Gastrocnemius medialis (tissue), 4 donors: ENCODE results near the gene ZYX. TPM values are rescaled to one million over a fixed set of nuclear protein-coding genes. Genes with fewer than 3 reads are reported as not detected.
A peak's percentile ranks its signal among the peaks of the same experiment; 100 is the strongest.

ENCODE experiments used
- ATAC-seq, 2 donors: fragments of 150-250 bp; one replicate each; pipeline ENCODE4 v1.9.1; 2016
- DNase-seq, 2 donors: peaks; one replicate each; pipeline ENCODE4 v3.0.0-alpha.2; 2019
- H3K27ac ChIP-seq, 4 donors: fragments of 200-600 bp; sonication (generic); 1 replicate in 1 of 4; 2 replicates in 3 of 4; pipeline ENCODE4 v1.5.1; 2016 to 2018; ENCODE audit warnings: mild to moderate bottlenecking in 2 of 4, moderate library complexity in 1 of 4
- H3K27me3 ChIP-seq, 3 donors: fragments of 200-600 bp; sonication (generic) in 2 of 3; 1 replicate in 1 of 3; 2 replicates in 2 of 3; pipeline versions ENCODE4 v1.5.1 to v1.6.0; 2016 to 2019; ENCODE audit warnings: mild to moderate bottlenecking in 1 of 3, moderate library complexity in 1 of 3
- H3K36me3 ChIP-seq, 2 donors: fragments of 200-600 bp; sonication (generic) in 1 of 2; one replicate each; pipeline ENCODE4 v1.5.1; 2017 to 2018
- H3K4me1 ChIP-seq, 2 donors: fragments of 200-600 bp; sonication (generic) in 1 of 2; one replicate each; pipeline ENCODE4 v1.5.1; 2016 to 2017; ENCODE audit warnings: mild to moderate bottlenecking in 2 of 2
- H3K4me3 ChIP-seq, 4 donors: fragments of 200-600 bp; sonication (generic) in 3 of 4; 1 replicate in 1 of 4; 2 replicates in 3 of 4; pipeline ENCODE4 v1.5.1; 2016 to 2019; ENCODE audit warnings: mild to moderate bottlenecking in 2 of 4
- H3K9me3 ChIP-seq, 3 donors: fragments of 200-600 bp; sonication (generic) in 2 of 3; 1 replicate in 1 of 3; 2 replicates in 2 of 3; pipeline ENCODE4 v1.5.1; 2016 to 2019
- CTCF ChIP-seq, 5 experiments: fragments of 450-650 bp in 3 of 5; fragments of 200-600 bp in 2 of 5; sonication (generic) in 2 of 5; IDR thresholded peaks in 4 of 5; conservative IDR thresholded peaks in 1 of 5; 1 replicate in 4 of 5; 2 replicates in 1 of 5; pipeline ENCODE4 v1.5.1; 2016 to 2019; ENCODE audit warnings: antibody characterized with exemption in 5 of 5, mild to moderate bottlenecking in 3 of 5, moderate library complexity in 3 of 5
- POLR2A ChIP-seq, 2 donors: fragments of 450-650 bp; IDR thresholded peaks; one replicate each; pipeline ENCODE4 v1.6.1; 2017; ENCODE audit warnings: antibody characterized with exemption in 2 of 2, mild to moderate bottlenecking in 2 of 2, moderate library complexity in 2 of 2
- in situ Hi-C, 4 donors: fragments of 200-750 bp; cut with MboI; loops; one replicate each; pipeline versions ENCODE4 v1.15.0 to v1.8.0; 2017; ENCODE audit warnings: low sequenced_read_pairs in 4 of 4
- intact Hi-C: fragments of 100-400 bp; cut with DNase I; formaldehyde crosslinking; loops from one replicate; pipeline ENCODE4 v1.15.1; 2023; ENCODE audit warnings: low total_unique reads
- total RNA-seq, 4 donors: library from RNA; depleted of rRNA; stranded (reverse); fragments of >200 nt; gene quantifications; one replicate each; pipeline versions ENCODE4 v1.1.0 to v1.2.3, GENCODE V29; 2016

The ZYX gene
- total RNA-seq, 4 donors from 2014 or later, result 27.1 to 81.8 (median 43.2) TPM

GRCh38 chr7:143343596-143343995, 37.5 kb upstream of the ZYX start:
- in situ Hi-C loops, result no loop called here
- Histone ChIP-seq H3K27me3 (no peaks in the 10 kb centered on the region), H3K27ac (no peak overlapping the region)

GRCh38 chr7:143345428-143345900, 35.7 kb upstream of the ZYX start:
- in situ Hi-C loops, result no loop called here
- TF ChIP-seq POLR2A (IDR thresholded peaks at IDR 0.05) (no peak), CTCF (IDR thresholded peaks at IDR 0.05 in 4 of 5, conservative IDR thresholded peaks at IDR 0.05 in 1 of 5) (peak in 2 of 5 experiments; percentile 35 to 38)
- no peak overlapping the region for H3K4me3 ChIP-seq
- no peaks in the 10 kb centered on the region for H3K27me3 ChIP-seq
- no peaks in the 10 kb centered on the region for H3K4me1 ChIP-seq
- DNase-seq (no peak), ATAC-seq (no peak)
- intact Hi-C loops, result no loop called here
- no peak overlapping the region for H3K27ac ChIP-seq
- no peaks in the 10 kb centered on the region for H3K9me3 ChIP-seq
- peaks cover 0 to 16% of the 10 kb centered on the region in 2 donors for H3K36me3 ChIP-seq

More at GRCh38 chr7:143343596-143343995, 37.5 kb upstream of the ZYX start:
- TF ChIP-seq CTCF (IDR thresholded peaks at IDR 0.05 in 4 of 5, conservative IDR thresholded peaks at IDR 0.05 in 1 of 5) (no peak), POLR2A (IDR thresholded peaks at IDR 0.05) (no peak)
- H3K36me3 ChIP-seq, result peaks cover 0 to 24% of the 10 kb centered on the region in 2 donors
- H3K4me3 ChIP-seq, result no peak overlapping the region
- H3K9me3 ChIP-seq, result no peaks in the 10 kb centered on the region
- no peak for ATAC-seq
- H3K4me1 ChIP-seq, result no peaks in the 10 kb centered on the region
- no peak for DNase-seq
- intact Hi-C loops, result no loop called here

GRCh38 chr7:143346018-143346417, 35.1 kb upstream of the ZYX start:
- TF ChIP-seq POLR2A (IDR thresholded peaks at IDR 0.05) (no peak), CTCF (IDR thresholded peaks at IDR 0.05 in 4 of 5, conservative IDR thresholded peaks at IDR 0.05 in 1 of 5) (no peak)
- in situ Hi-C loops, result no loop called here
- ATAC-seq (no peak), DNase-seq (no peak)
- Histone ChIP-seq H3K27ac (no peak overlapping the region), H3K36me3 (peaks cover 0 to 16% of the 10 kb centered on the region in 2 donors), H3K4me3 (no peak overlapping the region), H3K27me3 (no peaks in the 10 kb centered on the region), H3K4me1 (no peaks in the 10 kb centered on the region), H3K9me3 (no peaks in the 10 kb centered on the region)
- intact Hi-C loops, result no loop called here

- Histone ChIP-seq H3K4me3 (no peak overlapping the region), H3K36me3 (peaks cover 0 to 7% of the 10 kb centered on the region in 2 donors), H3K4me1 (no peaks in the 10 kb centered on the region), H3K9me3 (no peaks in the 10 kb centered on the region), H3K27me3 (no peaks in the 10 kb centered on the region), H3K27ac (no peak overlapping the region)
- TF ChIP-seq CTCF (IDR thresholded peaks at IDR 0.05 in 4 of 5, conservative IDR thresholded peaks at IDR 0.05 in 1 of 5), result no peak
- no peak for ATAC-seq
- intact Hi-C loops (no loop called here), in situ Hi-C loops (no loop called here)
- no peak for DNase-seq
These were observed 33.2 kb upstream of the ZYX start for GRCh38 chr7:143347950-143348349.

- no peaks in the 10 kb centered on the region for H3K27me3 ChIP-seq
- intact Hi-C loops (no loop called here), in situ Hi-C loops (no loop called here)
- TF ChIP-seq POLR2A (IDR thresholded peaks at IDR 0.05) (no peak), CTCF (IDR thresholded peaks at IDR 0.05 in 4 of 5, conservative IDR thresholded peaks at IDR 0.05 in 1 of 5) (no peak)
- no peaks in the 10 kb centered on the region for H3K9me3 ChIP-seq
- ATAC-seq (no peak), DNase-seq (no peak)
- H3K4me1 ChIP-seq, result no peaks in the 10 kb centered on the region
- H3K27ac ChIP-seq, result no peak overlapping the region
- H3K36me3 ChIP-seq, result peaks cover 0 to 5% of the 10 kb centered on the region in 2 donors
- H3K4me3 ChIP-seq, result no peak overlapping the region
These were observed 30.1 kb upstream of the ZYX start for GRCh38 chr7:143351060-143351459.
